ENCODE data around the gene APOA1. TPM values are rescaled to one million over a fixed set of nuclear protein-coding genes. Genes with fewer than 3 reads are reported as not detected.

Gene APOA1
- polyA plus RNA-seq, 1 donor (not counting 4 experiments of a cell fraction or from before 2014, with no cell fraction given), result not detected

- Histone ChIP-seq H4K20me1 (ENCODE audit: control insufficient read depth, extremely low read depth, insufficient read depth, low read length) (no peaks in the 10 kb centered on the region), H3K27me3 (ENCODE audit: control insufficient read depth, extremely low read depth, insufficient read depth, low read length) (no peaks in the 10 kb centered on the region), H3K36me3 (ENCODE audit: control insufficient read depth in 2 of 2, extremely low read depth in 1 of 2, insufficient read depth in 2 of 2, low read length in 2 of 2) (peaks cover 2% of the 10 kb centered on the region in 2 experiments), H3K4me1 (ENCODE audit: control insufficient read depth, extremely low read depth, insufficient read depth, low read length) (peaks cover 13% of the 10 kb centered on the region), H3K4me3 (ENCODE audit: control insufficient read depth in 2 of 3, extremely low read depth in 1 of 3, insufficient read depth in 2 of 3, low read depth in 1 of 3, low read length in 3 of 3) (no peak overlapping the region), H3K79me2 (ENCODE audit: control insufficient read depth, insufficient read depth, low read length) (no peaks in the 10 kb centered on the region), H3K9me3 (ENCODE audit: control insufficient read depth, low read depth, low read length) (no peaks in the 10 kb centered on the region), H3K27ac (ENCODE audit: control insufficient read depth, insufficient read depth, low read length) (no peak overlapping the region), H2AFZ (ENCODE audit: control insufficient read depth, low read length) (no peak overlapping the region), H3K9me1 (ENCODE audit: control insufficient read depth, extremely low read depth, insufficient read depth, low read length) (peaks cover 2% of the 10 kb centered on the region), H3K4me2 (ENCODE audit: control insufficient read depth, extremely low read depth, insufficient read depth, low read depth, low read length) (no peak overlapping the region), H3K9ac (ENCODE audit: control insufficient read depth, extremely low read depth, insufficient read depth, low read length) (no peak overlapping the region)
- DNase-seq (ENCODE audit: low read depth, low spot score) (peak; percentile 9), FAIRE-seq (peak; percentile 79)
- TF ChIP-seq CTCF (optimal IDR thresholded peaks at IDR 0.05 in 1 of 3, IDR thresholded peaks at IDR 0.05 in 1 of 3, conservative IDR thresholded peaks at IDR 0.05 in 1 of 3; ENCODE audit: extremely low read depth in 1 of 3, insufficient read depth in 2 of 3, low read length in 3 of 3), result peak; percentile 51 to 71 (median 68)
- no peak for TF ChIP-seq EZH2 (IDR thresholded peaks at IDR 0.05; ENCODE audit: low read length)
- dilution Hi-C loops (cut with MboI; ENCODE audit: extremely low pct_ligation_motif_present, low sequenced_read_pairs), result no loop called here
These were observed 42.6 kb upstream of the APOA1 start for GRCh38 chr11:116879800-116880625.

GRCh38 chr11:116876656-116877055 is 39.2 kb upstream of the APOA1 start:
- H3K4me3 ChIP-seq (ENCODE audit: control insufficient read depth in 2 of 3, extremely low read depth in 1 of 3, insufficient read depth in 2 of 3, low read depth in 1 of 3, low read length in 3 of 3), result no peak overlapping the region
- no peaks in the 10 kb centered on the region for H4K20me1 ChIP-seq (ENCODE audit: control insufficient read depth, extremely low read depth, insufficient read depth, low read length)
- H3K79me2 ChIP-seq (ENCODE audit: control insufficient read depth, insufficient read depth, low read length), result no peaks in the 10 kb centered on the region
- DNase-seq (ENCODE audit: low read depth, low spot score) (no peak), FAIRE-seq (no peak)
- H3K27me3 ChIP-seq (ENCODE audit: control insufficient read depth, extremely low read depth, insufficient read depth, low read length), result no peaks in the 10 kb centered on the region
- H3K9me1 ChIP-seq (ENCODE audit: control insufficient read depth, extremely low read depth, insufficient read depth, low read length), result peaks cover 2% of the 10 kb centered on the region
- dilution Hi-C loops (cut with MboI; ENCODE audit: extremely low pct_ligation_motif_present, low sequenced_read_pairs), result no loop called here
- H3K27ac ChIP-seq (ENCODE audit: control insufficient read depth, insufficient read depth, low read length), result no peak overlapping the region
- H3K9ac ChIP-seq (ENCODE audit: control insufficient read depth, extremely low read depth, insufficient read depth, low read length), result no peak overlapping the region
- H3K4me1 ChIP-seq (ENCODE audit: control insufficient read depth, extremely low read depth, insufficient read depth, low read length), result peaks cover 27% of the 10 kb centered on the region
- H3K4me2 ChIP-seq (ENCODE audit: control insufficient read depth, extremely low read depth, insufficient read depth, low read depth, low read length), result no peak overlapping the region
- H2AFZ ChIP-seq (ENCODE audit: control insufficient read depth, low read length), result no peak overlapping the region
- TF ChIP-seq EZH2 (IDR thresholded peaks at IDR 0.05; ENCODE audit: low read length) (no peak), CTCF (optimal IDR thresholded peaks at IDR 0.05 in 1 of 3, IDR thresholded peaks at IDR 0.05 in 1 of 3, conservative IDR thresholded peaks at IDR 0.05 in 1 of 3; ENCODE audit: extremely low read depth in 1 of 3, insufficient read depth in 2 of 3, low read length in 3 of 3) (no peak)
- H3K36me3 ChIP-seq (ENCODE audit: control insufficient read depth in 2 of 2, extremely low read depth in 1 of 2, insufficient read depth in 2 of 2, low read length in 2 of 2), result peaks cover 8 to 23% of the 10 kb centered on the region in 2 experiments
- no peaks in the 10 kb centered on the region for H3K9me3 ChIP-seq (ENCODE audit: control insufficient read depth, low read depth, low read length)
